ENCODE results near the gene DNAH6. TPM values are rescaled to one million over a fixed set of nuclear protein-coding genes. Genes with fewer than 3 reads are reported as not detected.
A peak's percentile ranks its signal among the peaks of the same experiment; 100 is the strongest.

Gene DNAH6
- total RNA-seq, 4 donors from 2014 or later = 1.00 to 2.9 (median 2.1) TPM

DNA sequence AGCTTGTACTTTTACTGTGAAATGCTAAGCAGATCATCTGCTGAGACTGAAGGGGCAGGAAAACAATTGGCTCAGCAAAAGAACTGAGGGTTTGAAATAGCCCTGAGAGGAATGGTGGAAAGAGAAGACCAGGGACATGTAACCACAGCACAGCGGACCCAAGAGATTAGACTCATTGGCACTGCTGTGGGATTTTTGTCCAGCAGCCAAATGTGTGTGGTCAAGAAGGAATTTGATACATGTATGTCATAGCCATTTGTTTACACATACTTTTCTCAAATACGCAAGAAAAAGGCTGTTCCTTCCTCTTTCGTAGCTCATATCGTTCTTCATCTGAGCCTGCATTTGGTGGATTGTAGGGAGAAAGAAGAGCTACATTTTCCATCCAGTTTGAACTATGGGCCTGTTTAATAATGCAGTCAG lies 290.8 kb downstream of the DNAH6 start:
- Histone ChIP-seq H3K27me3 (no peaks in the 10 kb centered on the region), H3K4me1 (peaks cover 0 to 10% (median 0%) of the 10 kb centered on the region in 4 donors), H3K36me3 (no peaks in the 10 kb centered on the region), H3K9me3 (peaks cover 3 to 9% of the 10 kb centered on the region in 2 donors), H3K4me3 (no peak overlapping the region), H3K27ac (peak overlapping the region in 1 of 4 donors; percentile 17)
- 48 to 71% methylated on average over 3 to 4 of the region's 4 CpGs for WGBS, 2 donors (ENCODE audit: low coverage in 1 of 2)
- in situ Hi-C loops (cut with MboI; ENCODE audit: low pct_ligation_motif_present in 1 of 4, low pct_unique_long_range_greater_than_20kb in 1 of 4, low sequenced_read_pairs in 3 of 4) (no loop called here), intact Hi-C loops (cut with DNase I; ENCODE audit: low total_unique reads) (no loop called here)
- peak; percentile 20 for DNase-seq
- no peak for TF ChIP-seq EP300 (IDR thresholded peaks at IDR 0.05; ENCODE audit: low read depth)

DNA sequence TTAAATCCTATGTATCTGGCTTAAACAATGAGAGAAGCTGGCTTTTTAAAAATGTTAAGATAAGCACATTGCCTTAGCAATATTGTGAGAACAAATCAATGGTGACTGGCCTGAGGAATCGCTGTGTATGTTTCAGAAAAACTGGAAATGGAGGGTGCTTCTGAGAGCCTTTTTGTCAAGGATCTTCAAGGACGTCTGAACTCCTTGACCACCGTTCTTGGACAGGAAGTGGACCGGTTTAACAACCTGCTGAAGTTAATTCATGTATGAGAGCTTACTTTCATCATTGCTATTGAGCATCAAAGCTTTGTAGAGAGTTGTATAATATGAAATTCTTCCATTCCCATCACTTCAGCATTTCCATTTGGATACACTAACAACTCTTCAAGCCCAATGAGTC lies 292.0 kb downstream of the DNAH6 start:
- TF ChIP-seq POLR2A (IDR thresholded peaks at IDR 0.05) (no peak), EP300 (IDR thresholded peaks at IDR 0.05; ENCODE audit: low read depth) (no peak), POLR2AphosphoS5 (IDR thresholded peaks at IDR 0.05) (no peak), CTCF (IDR thresholded peaks at IDR 0.05) (no peak)
- Histone ChIP-seq H3K27me3 (no peaks in the 10 kb centered on the region), H3K36me3 (no peaks in the 10 kb centered on the region), H3K4me1 (peaks cover 0 to 10% (median 0%) of the 10 kb centered on the region in 4 donors), H3K9me3 (no peaks in the 10 kb centered on the region), H3K4me3 (no peak overlapping the region), H3K27ac (no peak overlapping the region)
- in situ Hi-C loops (cut with MboI; ENCODE audit: low pct_ligation_motif_present in 1 of 4, low pct_unique_long_range_greater_than_20kb in 1 of 4, low sequenced_read_pairs in 3 of 4) = no loop called here
- no peak for DNase-seq
- intact Hi-C loops (cut with DNase I; ENCODE audit: low total_unique reads) = no loop called here
- 76 to 79% methylated on average over 4 of the region's 4 CpGs for WGBS, 2 donors (ENCODE audit: low coverage in 1 of 2)

- no peak for TF ChIP-seq CTCF (IDR thresholded peaks at IDR 0.05)
- no peak for TF ChIP-seq POLR2AphosphoS5 (IDR thresholded peaks at IDR 0.05)
- no peak for TF ChIP-seq EP300 (IDR thresholded peaks at IDR 0.05; ENCODE audit: low read depth)
- no peak for TF ChIP-seq POLR2A (IDR thresholded peaks at IDR 0.05)
- no peaks in the 10 kb centered on the region for H3K9me3 ChIP-seq
- no peak overlapping the region for H3K4me3 ChIP-seq
- H3K27me3 ChIP-seq = no peaks in the 10 kb centered on the region
- in situ Hi-C loops (cut with MboI; ENCODE audit: low pct_ligation_motif_present in 1 of 4, low pct_unique_long_range_greater_than_20kb in 1 of 4, low sequenced_read_pairs in 3 of 4) (no loop called here), intact Hi-C loops (cut with DNase I; ENCODE audit: low total_unique reads) (no loop called here)
- H3K36me3 ChIP-seq = no peaks in the 10 kb centered on the region
- peaks cover 0 to 8% (median 0%) of the 10 kb centered on the region in 4 donors for H3K4me1 ChIP-seq
- no peak for DNase-seq
- H3K27ac ChIP-seq = no peak overlapping the region
- 96 to 100% methylated on average over 5 to 6 of the region's 6 CpGs for WGBS, 2 donors (ENCODE audit: low coverage in 1 of 2)
Measured at GRCh38 chr2:84811839-84812431, 295.6 kb downstream of the DNAH6 start.

GRCh38 chr2:84815146-84815545 lies 298.8 kb downstream of the DNAH6 start:
- in situ Hi-C loops (cut with MboI; ENCODE audit: low pct_ligation_motif_present in 1 of 4, low pct_unique_long_range_greater_than_20kb in 1 of 4, low sequenced_read_pairs in 3 of 4) = no loop called here
- TF ChIP-seq CTCF (IDR thresholded peaks at IDR 0.05) = no peak
- TF ChIP-seq POLR2AphosphoS5 (IDR thresholded peaks at IDR 0.05) = no peak
- TF ChIP-seq POLR2A (IDR thresholded peaks at IDR 0.05) = no peak
- TF ChIP-seq EP300 (IDR thresholded peaks at IDR 0.05; ENCODE audit: low read depth) = no peak
- Histone ChIP-seq H3K4me1 (no peaks in the 10 kb centered on the region), H3K36me3 (no peaks in the 10 kb centered on the region), H3K27me3 (no peaks in the 10 kb centered on the region), H3K27ac (no peak overlapping the region), H3K9me3 (no peaks in the 10 kb centered on the region), H3K4me3 (no peak overlapping the region)
- 71 to 87% methylated on average over 3 of the region's 3 CpGs for WGBS, 2 donors (ENCODE audit: low coverage in 1 of 2)
- no peak for DNase-seq
- intact Hi-C loops (cut with DNase I; ENCODE audit: low total_unique reads) = no loop called here

Measured in transverse colon (tissue), 4 donors.